Astrocyte (in vitro differentiated cells and primary cell): ENCODE measurements around the gene CDHR1. TPM values are rescaled to one million over a fixed set of nuclear protein-coding genes. Genes with fewer than 3 reads are reported as not detected.

Experiments
- DNase-seq: peaks from one replicate; pipeline ENCODE4 v3.0.0-alpha.2; 2010; ENCODE audit warnings: low read depth
- FAIRE-seq: peaks from 2 replicates; lab custom pipeline; 2011; peaks lifted over from hg19 to GRCh38; lab: Jason Lieb, UNC
- H2AFZ ChIP-seq: 2 replicates; pipeline ENCODE4 v1.6.0; 2012; ENCODE audit warnings: low read depth, low read length, inconsistent platforms
- H3K27ac ChIP-seq: 2 replicates; pipeline ENCODE4 v1.5.1; 2011; ENCODE audit warnings: low read depth, low read length, inconsistent platforms
- H3K27me3 ChIP-seq: 2 replicates; pipeline ENCODE4 v1.6.0; 2011; ENCODE audit warnings: low read length, inconsistent platforms; ENCODE audit not compliant: insufficient read depth
- H3K36me3 ChIP-seq: 2 replicates; pipeline ENCODE4 v1.5.1; 2011; ENCODE audit warnings: low read length, inconsistent platforms; ENCODE audit not compliant: insufficient read depth
- H3K4me1 ChIP-seq: 2 replicates; pipeline ENCODE4 v1.5.1; 2011; ENCODE audit warnings: low read length, inconsistent platforms; ENCODE audit not compliant: insufficient read depth
- H3K4me2 ChIP-seq: 2 replicates; pipeline ENCODE4 v1.6.0; 2012; ENCODE audit warnings: low read length, inconsistent platforms
- H3K4me3 ChIP-seq: 2 replicates; pipeline ENCODE4 v1.5.1; 2011; ENCODE audit warnings: low read depth, mild to moderate bottlenecking, low read length, inconsistent platforms; ENCODE audit not compliant: insufficient read depth
- H3K79me2 ChIP-seq: 2 replicates; pipeline ENCODE4 v1.6.0; 2012; ENCODE audit warnings: mild to moderate bottlenecking, low read length, inconsistent platforms; ENCODE audit not compliant: insufficient read depth
- H3K9ac ChIP-seq: 2 replicates; pipeline ENCODE4 v1.6.0; 2012; ENCODE audit warnings: mild to moderate bottlenecking, low read length, inconsistent platforms
- H3K9me3 ChIP-seq: 2 replicates; pipeline ENCODE4 v1.5.1; 2012; ENCODE audit warnings: low read depth, mild to moderate bottlenecking, low read length, inconsistent platforms; ENCODE audit not compliant: insufficient read depth
- H4K20me1 ChIP-seq: 2 replicates; pipeline ENCODE4 v1.6.0; 2012; ENCODE audit warnings: low read length, inconsistent platforms; ENCODE audit not compliant: insufficient read depth
- H3K27ac Mint-ChIP-seq: one replicate; pipeline ENCODE4 v1.8.0; 2021; ENCODE audit warnings: mild to moderate bottlenecking, mixed read lengths; ENCODE audit not compliant: unreplicated experiment
- H3K27me3 Mint-ChIP-seq: one replicate; pipeline ENCODE4 v1.8.0; 2021; ENCODE audit warnings: low read depth, mixed read lengths; ENCODE audit not compliant: unreplicated experiment
- H3K36me3 Mint-ChIP-seq: one replicate; pipeline ENCODE4 v1.8.0; 2021; ENCODE audit warnings: low read depth, mixed read lengths; ENCODE audit not compliant: unreplicated experiment
- H3K4me1 Mint-ChIP-seq: one replicate; pipeline ENCODE4 v1.8.0; 2021; ENCODE audit warnings: low read depth, mixed read lengths; ENCODE audit not compliant: unreplicated experiment
- H3K4me3 Mint-ChIP-seq: one replicate; pipeline ENCODE4 v1.8.0; 2021; ENCODE audit warnings: mild to moderate bottlenecking, moderate library complexity, mixed read lengths; ENCODE audit not compliant: unreplicated experiment
- H3K9me3 Mint-ChIP-seq: one replicate; pipeline ENCODE4 v1.8.0; 2021; ENCODE audit warnings: mild to moderate bottlenecking, mixed read lengths; ENCODE audit not compliant: unreplicated experiment
- CTCF ChIP-seq: IDR thresholded peaks from 2 replicates; pipeline ENCODE4 v1.5.1; 2011; ENCODE audit warnings: low read depth, mild to moderate bottlenecking, inconsistent platforms, low read length, moderate library complexity; ENCODE audit not compliant: insufficient read depth
- EZH2 ChIP-seq: IDR thresholded peaks from 2 replicates; pipeline ENCODE4 v1.6.1; 2012; ENCODE audit warnings: mild to moderate bottlenecking, low read length, inconsistent platforms; ENCODE audit not compliant: insufficient read depth
- total RNA-seq: library from RNA; stranded (reverse); gene quantifications from 2 replicates; pipeline ENCODE4 v1.2.1, GENCODE V29; 2021

Gene CDHR1
- total RNA-seq, 1 donor from 2014 or later = 0.75 TPM

GRCh38 chr10:84227810-84228209 lies 33.5 kb downstream of the CDHR1 start:
- no peaks in the 10 kb centered on the region for H3K4me1 Mint-ChIP-seq
- H3K27ac ChIP-seq = no peak overlapping the region
- H3K36me3 Mint-ChIP-seq = no peaks in the 10 kb centered on the region
- H4K20me1 ChIP-seq = no peaks in the 10 kb centered on the region
- H3K9me3 ChIP-seq = no peaks in the 10 kb centered on the region
- no peaks in the 10 kb centered on the region for H3K9me3 Mint-ChIP-seq
- H3K27ac Mint-ChIP-seq = no peak overlapping the region
- TF ChIP-seq CTCF = no peak
- TF ChIP-seq EZH2 = no peak
- DNase-seq (no peak), FAIRE-seq (no peak)
- H2AFZ ChIP-seq = no peak overlapping the region
- peaks cover 53% of the 10 kb centered on the region for H3K27me3 Mint-ChIP-seq
- H3K4me1 ChIP-seq = no peaks in the 10 kb centered on the region
- H3K4me3 ChIP-seq = no peak overlapping the region
- no peaks in the 10 kb centered on the region for H3K27me3 ChIP-seq
- H3K4me3 Mint-ChIP-seq = no peak overlapping the region
- no peak overlapping the region for H3K9ac ChIP-seq
- no peak overlapping the region for H3K4me2 ChIP-seq
- no peaks in the 10 kb centered on the region for H3K79me2 ChIP-seq
- no peaks in the 10 kb centered on the region for H3K36me3 ChIP-seq

- Mint-ChIP-seq H3K4me1 (no peaks in the 10 kb centered on the region), H3K27me3 (peaks cover 41% of the 10 kb centered on the region), H3K36me3 (no peaks in the 10 kb centered on the region), H3K27ac (no peak overlapping the region), H3K9me3 (no peaks in the 10 kb centered on the region), H3K4me3 (no peak overlapping the region)
- Histone ChIP-seq H2AFZ (no peak overlapping the region), H4K20me1 (no peaks in the 10 kb centered on the region), H3K27ac (no peak overlapping the region), H3K36me3 (no peaks in the 10 kb centered on the region), H3K27me3 (no peaks in the 10 kb centered on the region), H3K4me2 (no peak overlapping the region), H3K79me2 (no peaks in the 10 kb centered on the region), H3K4me1 (no peaks in the 10 kb centered on the region), H3K4me3 (no peak overlapping the region), H3K9me3 (no peaks in the 10 kb centered on the region), H3K9ac (no peak overlapping the region)
- TF ChIP-seq EZH2 = no peak
- no peak for TF ChIP-seq CTCF
- FAIRE-seq (no peak), DNase-seq (no peak)
Observed at GRCh38 chr10:84230359-84230758, 36.0 kb downstream of the CDHR1 start.

GRCh38 chr10:84232376-84232775 lies 38.0 kb downstream of the CDHR1 start:
- Histone ChIP-seq H3K9ac (no peak overlapping the region), H3K27me3 (no peaks in the 10 kb centered on the region), H4K20me1 (no peaks in the 10 kb centered on the region), H3K79me2 (no peaks in the 10 kb centered on the region), H3K9me3 (no peaks in the 10 kb centered on the region), H3K4me1 (no peaks in the 10 kb centered on the region), H3K27ac (no peak overlapping the region), H3K4me2 (no peak overlapping the region), H3K4me3 (no peak overlapping the region), H2AFZ (no peak overlapping the region), H3K36me3 (no peaks in the 10 kb centered on the region)
- Mint-ChIP-seq H3K27me3 (peaks cover 35% of the 10 kb centered on the region), H3K27ac (no peak overlapping the region), H3K4me1 (no peaks in the 10 kb centered on the region), H3K4me3 (no peak overlapping the region), H3K36me3 (no peaks in the 10 kb centered on the region), H3K9me3 (no peaks in the 10 kb centered on the region)
- TF ChIP-seq CTCF (no peak), EZH2 (no peak)
- FAIRE-seq = no peak
- DNase-seq = no peak
